HEK293 (cell line): ENCODE data around the gene ANKS6.

ENCODE experiments used
- CTCF ChIP-seq: fragments of 450-650 bp; formaldehyde crosslinking; IDR thresholded peaks from 2 replicates; pipeline ENCODE4 v1.5.1; 2016; ENCODE audit warnings: missing biosample characterization, missing genetic modification characterization
- ZFP37 ChIP-seq: fragments of 450-650 bp; formaldehyde crosslinking; IDR thresholded peaks from 2 replicates; pipeline ENCODE4 v1.5.1; 2016; ENCODE audit warnings: missing biosample characterization, missing genetic modification characterization
- ZNF114 ChIP-seq: fragments of 450-650 bp; formaldehyde crosslinking; IDR thresholded peaks from 2 replicates; pipeline ENCODE4 v1.5.0; 2017; ENCODE audit warnings: missing biosample characterization, missing genetic modification characterization
- ZNF416 ChIP-seq: fragments of 450-650 bp; formaldehyde crosslinking; IDR thresholded peaks from 2 replicates; pipeline ENCODE4 v1.5.1; 2016; ENCODE audit warnings: missing biosample characterization, missing genetic modification characterization
- ZNF449 ChIP-seq: fragments of 450-650 bp; formaldehyde crosslinking; IDR thresholded peaks from 2 replicates; pipeline ENCODE4 v1.5.1; 2017; ENCODE audit warnings: missing biosample characterization, mild to moderate bottlenecking, missing genetic modification characterization, moderate library complexity
- ZNF623 ChIP-seq: fragments of 450-650 bp; formaldehyde crosslinking; IDR thresholded peaks from 2 replicates; pipeline ENCODE4 v1.5.1; 2016; ENCODE audit warnings: missing biosample characterization, missing genetic modification characterization

- TF ChIP-seq ZFP37 (tag by site-specific recombination): no peak
- TF ChIP-seq ZNF416 (tag by site-specific recombination): no peak
- TF ChIP-seq CTCF (tag by site-specific recombination): no peak
- TF ChIP-seq ZNF449 (tag by site-specific recombination): no peak
- TF ChIP-seq ZNF114 (tag by site-specific recombination): no peak
- no peak for TF ChIP-seq ZNF623 (tag by site-specific recombination)
These were observed 69.6 kb downstream of the ANKS6 start for GRCh38 chr9:98726735-98727134.
